Pancreas (tissue), 10 donors: ENCODE measurements around the gene CROCC2. TPM values are rescaled to one million over a fixed set of nuclear protein-coding genes. Genes with fewer than 3 reads are reported as not detected.

Experiments used
- ATAC-seq, 4 donors: fragments of 200-7000 bp; cut with Tn5 transposase; one replicate each; pipeline versions ENCODE4 v1.8.0 to v1.9.1; 2020; ENCODE audit warnings: mild to moderate bottlenecking in 4 of 4, moderate library complexity in 4 of 4
- DNase-seq, 6 donors: peaks; one replicate each; pipeline ENCODE4 v3.0.0-alpha.2; 2020
- FAIRE-seq: peaks from 2 replicates; lab custom pipeline; 2012; peaks lifted over from hg19 to GRCh38; lab: Jason Lieb, UNC
- H3K27ac ChIP-seq, 4 donors: fragments of 200-600 bp; sonication (generic); 1 replicate in 3 of 4; 2 replicates in 1 of 4; pipeline versions ENCODE4 v1.5.0 to v1.8.0; 2020
- H3K27me3 ChIP-seq, 4 donors: fragments of 200-600 bp; one replicate each; pipeline ENCODE4 v1.8.0; 2021
- H3K36me3 ChIP-seq, 3 donors: fragments of 200-600 bp; sonication (generic) in 1 of 3; one replicate each; pipeline versions ENCODE4 v1.5.0 to v1.8.0; 2020 to 2021
- H3K4me1 ChIP-seq, 3 donors: fragments of 200-600 bp; one replicate each; pipeline ENCODE4 v1.8.0; 2021
- H3K4me3 ChIP-seq, 4 donors: fragments of 200-600 bp; sonication (generic) in 2 of 4; one replicate each; pipeline versions ENCODE4 v1.5.0 to v1.8.0; 2020 to 2021
- H3K9me3 ChIP-seq, 4 donors: fragments of 200-600 bp; one replicate each; pipeline ENCODE4 v1.8.0; 2021
- WGBS, 2 donors: extraction: QIAGEN DNeasy Blood & Tissue Kit; methylation state at CpG; one replicate each; pipeline ENCODE4 v1.1.7; 2013; 5-methylcytosine and 5-hydroxymethylcytosine counted together
- intact Hi-C, 3 donors: fragments of 100-400 bp; cut with DNase I; formaldehyde crosslinking; loops; one replicate each; pipeline versions ENCODE4 v1.11.1 to v1.14.2; 2022
- polyA plus RNA-seq, 2 donors: library from polyadenylated mRNA; stranded (reverse); fragments of 200-250 nt; gene quantifications; one replicate each; pipeline ENCODE4 v1.2.3, GENCODE V29; 2013
- total RNA-seq, 6 donors: library from RNA; stranded (reverse); fragmentation: NEBNext Ultra II Directional in 4 of 6; extraction: Animal tissue kit (Norgen Biotek cat#: 25700) in 4 of 6; gene quantifications; one replicate each; pipeline versions ENCODE4 v1.2.1 to v1.2.4, GENCODE V29; 2021 to 2023
- TF ChIP-seq, protein P1 (sequence below), 4 donors: fragments of 200-600 bp; sonication (generic) in 3 of 4; IDR thresholded peaks; one replicate each; pipeline versions ENCODE4 v1.5.0 to v1.8.0; 2021; ENCODE audit warnings: antibody characterized with exemption in 4 of 4
- donor health status: healthy with polysubstance abuse.
- donor health status: DM: no; HTN: no; CAD: no; lungs with moderate emphysema.
- donor health status: DM: no; HTN: no; CAD: no.
- donor health status: control.
- donor health status: control.
- donor health status: Bipolar disorder and iron deficiency.
- donor health status: DM: yes; HTN: yes; CAD: no.
- donor health status: DM: no; HTN: no; CAD: no.
- donor health status: DM: no; HTN: no; CAD: no.
- donor health status: DM: yes; HTN: yes; CAD: no.

Gene CROCC2
- total and polyA plus RNA-seq, 8 donors, result 0.04 to 0.05 (median 0.04) TPM; not detected in 5

DNA sequence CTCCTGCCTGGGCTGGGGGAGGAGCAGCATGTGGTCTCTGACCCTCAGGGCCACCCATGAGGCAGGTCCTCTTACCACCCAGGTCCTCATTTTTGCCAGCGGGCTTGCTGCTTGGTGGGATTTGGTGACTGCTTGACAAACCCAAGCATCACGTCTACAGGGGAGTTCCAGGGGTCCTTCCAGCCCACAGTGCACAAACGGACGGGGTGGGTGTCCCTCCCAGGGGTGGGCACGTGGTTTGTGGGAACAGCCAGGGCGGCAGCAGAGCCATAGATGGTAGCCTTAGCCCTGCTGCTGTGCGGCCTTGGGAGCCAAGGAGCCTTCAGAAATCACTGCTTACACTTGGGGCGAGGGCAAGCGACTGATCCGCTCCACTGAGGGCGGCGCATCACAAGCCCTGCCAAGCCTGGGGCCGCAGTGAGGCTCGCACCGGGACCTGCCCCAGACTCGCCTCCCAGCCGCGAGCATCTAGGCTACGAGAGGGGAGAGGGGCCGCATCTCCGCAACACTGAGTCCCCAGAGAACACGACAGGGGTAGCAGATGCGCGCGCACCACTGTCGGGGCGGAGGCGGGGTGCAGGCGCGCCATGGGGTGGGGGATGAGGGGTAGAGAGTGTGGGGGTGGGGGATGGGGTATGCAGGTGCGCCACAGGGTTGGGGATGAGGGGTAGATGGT is 129.1 kb downstream of the CROCC2 start:
- no peaks in the 10 kb centered on the region for H3K27me3 ChIP-seq
- no peak for DNase-seq
- H3K4me1 ChIP-seq, result peaks cover 0 to 3% (median 0%) of the 10 kb centered on the region in 3 donors
- WGBS, 2 donors, result 70 to 72% methylated on average over 31 of the region's 31 CpGs
- H3K9me3 ChIP-seq, result no peaks in the 10 kb centered on the region
- H3K36me3 ChIP-seq, result no peaks in the 10 kb centered on the region
- intact Hi-C loops, result no loop called here
- TF ChIP-seq, protein P1, sequence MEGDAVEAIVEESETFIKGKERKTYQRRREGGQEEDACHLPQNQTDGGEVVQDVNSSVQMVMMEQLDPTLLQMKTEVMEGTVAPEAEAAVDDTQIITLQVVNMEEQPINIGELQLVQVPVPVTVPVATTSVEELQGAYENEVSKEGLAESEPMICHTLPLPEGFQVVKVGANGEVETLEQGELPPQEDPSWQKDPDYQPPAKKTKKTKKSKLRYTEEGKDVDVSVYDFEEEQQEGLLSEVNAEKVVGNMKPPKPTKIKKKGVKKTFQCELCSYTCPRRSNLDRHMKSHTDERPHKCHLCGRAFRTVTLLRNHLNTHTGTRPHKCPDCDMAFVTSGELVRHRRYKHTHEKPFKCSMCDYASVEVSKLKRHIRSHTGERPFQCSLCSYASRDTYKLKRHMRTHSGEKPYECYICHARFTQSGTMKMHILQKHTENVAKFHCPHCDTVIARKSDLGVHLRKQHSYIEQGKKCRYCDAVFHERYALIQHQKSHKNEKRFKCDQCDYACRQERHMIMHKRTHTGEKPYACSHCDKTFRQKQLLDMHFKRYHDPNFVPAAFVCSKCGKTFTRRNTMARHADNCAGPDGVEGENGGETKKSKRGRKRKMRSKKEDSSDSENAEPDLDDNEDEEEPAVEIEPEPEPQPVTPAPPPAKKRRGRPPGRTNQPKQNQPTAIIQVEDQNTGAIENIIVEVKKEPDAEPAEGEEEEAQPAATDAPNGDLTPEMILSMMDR (IDR thresholded peaks at IDR 0.05), result no peak
- no peak for FAIRE-seq
- ATAC-seq, result no peak
- H3K27ac ChIP-seq, result no peak overlapping the region
- no peak overlapping the region for H3K4me3 ChIP-seq

DNA sequence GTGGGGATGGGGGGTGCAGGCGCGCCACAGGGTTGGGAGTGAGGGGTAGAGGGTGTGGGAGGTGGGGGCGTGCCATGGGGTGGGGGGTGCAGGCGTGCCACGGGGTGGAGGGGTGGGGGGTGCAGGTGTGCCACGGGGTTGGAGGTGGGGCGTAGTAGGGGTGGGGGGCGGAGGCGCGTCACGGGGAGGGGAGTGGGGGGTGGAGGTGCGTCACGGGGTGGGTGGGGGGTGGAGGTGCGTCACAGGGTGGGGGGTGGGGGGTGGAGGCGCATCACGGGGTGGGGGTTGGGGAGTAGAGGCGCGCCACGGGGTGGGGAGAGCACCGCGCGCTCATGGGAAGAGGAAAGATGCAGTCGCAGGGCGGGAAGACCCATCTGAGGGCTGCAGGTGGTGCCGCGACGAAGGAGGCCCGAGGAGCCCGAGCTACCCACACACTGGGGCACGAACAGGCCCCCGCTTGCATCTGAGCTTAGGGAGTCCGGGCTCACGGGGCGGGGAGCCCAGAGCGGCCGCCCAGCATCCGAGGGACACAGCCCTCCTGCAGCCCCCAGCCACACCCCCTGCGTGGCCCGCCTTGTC is 129.8 kb downstream of the CROCC2 start:
- WGBS, 2 donors, result 11 to 29% methylated on average over 17 to 33 of the region's 39 CpGs
- Histone ChIP-seq H3K4me3 (peak overlapping the region; percentile 3 to 50 (median 28)), H3K27me3 (no peaks in the 10 kb centered on the region), H3K27ac (no peak overlapping the region), H3K9me3 (no peaks in the 10 kb centered on the region), H3K4me1 (peaks cover 0 to 3% (median 0%) of the 10 kb centered on the region in 3 donors), H3K36me3 (no peaks in the 10 kb centered on the region)
- DNase-seq (no peak), ATAC-seq (peak in 3 of 4 donors; percentile 13 to 48 (median 33)), FAIRE-seq (no peak)
- TF ChIP-seq, protein P1 (IDR thresholded peaks at IDR 0.05), result no peak
- intact Hi-C loops, result no loop called here

DNA sequence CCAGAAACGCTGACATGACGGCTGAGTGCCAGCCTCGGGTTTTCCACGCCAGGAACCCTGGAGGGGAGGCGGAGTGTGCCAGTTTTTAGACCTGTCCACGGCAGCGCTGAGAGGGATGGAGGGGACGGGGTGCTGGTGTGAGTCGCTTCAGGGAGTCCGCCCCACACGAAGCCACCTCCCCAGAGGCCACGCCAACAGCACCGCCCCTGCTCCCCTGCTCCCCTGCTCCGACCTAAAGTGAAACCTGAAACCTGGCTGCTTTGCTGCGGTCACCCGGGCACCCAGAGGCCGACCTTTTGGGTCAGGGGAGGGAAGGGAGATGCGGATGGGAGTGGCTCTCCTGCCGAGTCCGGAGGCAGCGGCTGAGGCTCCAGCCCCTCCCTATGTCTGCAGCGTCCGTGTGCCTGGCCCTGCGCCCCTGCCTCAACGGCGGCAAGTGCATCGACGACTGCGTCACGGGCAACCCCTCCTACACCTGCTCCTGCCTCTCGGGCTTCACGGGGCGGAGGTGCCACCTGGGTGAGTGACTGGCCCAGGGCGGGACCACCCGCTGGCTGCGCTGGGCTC is 130.3 kb downstream of the CROCC2 start:
- intact Hi-C loops, result no loop called here
- ATAC-seq, result peak; percentile 71 to 88 (median 77)
- no peaks in the 10 kb centered on the region for H3K9me3 ChIP-seq
- peaks cover 0 to 3% (median 0%) of the 10 kb centered on the region in 3 donors for H3K4me1 ChIP-seq
- no peak for FAIRE-seq
- H3K36me3 ChIP-seq, result no peaks in the 10 kb centered on the region
- DNase-seq, result peak; percentile 42 to 80 (median 56)
- TF ChIP-seq, protein P1 (IDR thresholded peaks at IDR 0.05), result no peak
- 8 to 12% methylated on average over 32 to 36 of the region's 36 CpGs for WGBS, 2 donors
- H3K27me3 ChIP-seq, result no peaks in the 10 kb centered on the region
- H3K4me3 ChIP-seq, result peak overlapping the region; percentile 3 to 50 (median 28)
- H3K27ac ChIP-seq, result no peak overlapping the region

- intact Hi-C loops, result no loop called here
- no peaks in the 10 kb centered on the region for H3K36me3 ChIP-seq
- no peak overlapping the region for H3K27ac ChIP-seq
- H3K9me3 ChIP-seq, result no peaks in the 10 kb centered on the region
- no peaks in the 10 kb centered on the region for H3K27me3 ChIP-seq
- H3K4me1 ChIP-seq, result peaks cover 0 to 3% (median 0%) of the 10 kb centered on the region in 3 donors
- WGBS, 2 donors, result 76% methylated on average over 18 of the region's 18 CpGs
- DNase-seq (peak in 1 of 6 donors; percentile 78), ATAC-seq (peak in 1 of 4 donors; percentile 5), FAIRE-seq (no peak)
- H3K4me3 ChIP-seq, result peak overlapping the region in 3 of 4 donors; percentile 28 to 50 (median 29)
- TF ChIP-seq, protein P1 (IDR thresholded peaks at IDR 0.05), result no peak
Measured at GRCh38 chr2:241036964-241037421, 130.9 kb downstream of the CROCC2 start.
